Parathyroid adenoma (tissue), 2 donors: Measurements from ENCODE around the gene SIL1.

Source experiments
- H2AFZ ChIP-seq: fragments of 300-600 bp; sonication (generic); one replicate; pipeline ENCODE4 v1.7.0; 2017; ENCODE audit warnings: antibody characterized with exemption, mild to moderate bottlenecking
- H3K27ac ChIP-seq: fragments of 300-600 bp; sonication (generic); one replicate; pipeline ENCODE4 v1.7.0; 2017
- H3K27me3 ChIP-seq: fragments of 300-600 bp; sonication (generic); one replicate; pipeline ENCODE4 v1.7.0; 2017; ENCODE audit warnings: low read length; ENCODE audit not compliant: control insufficient read depth, insufficient read depth
- H3K36me3 ChIP-seq: fragments of 300-600 bp; sonication (generic); one replicate; pipeline ENCODE4 v1.7.0; 2017; ENCODE audit warnings: low read length; ENCODE audit not compliant: control insufficient read depth, insufficient read depth
- H3K4me1 ChIP-seq: fragments of 300-600 bp; sonication (generic); one replicate; pipeline ENCODE4 v1.7.0; 2017; ENCODE audit warnings: control low read depth
- H3K4me2 ChIP-seq: fragments of 300-600 bp; sonication (generic); one replicate; pipeline ENCODE4 v1.7.0; 2017; ENCODE audit warnings: low read length
- H3K4me3 ChIP-seq: fragments of 300-600 bp; sonication (generic); one replicate; pipeline ENCODE4 v1.7.0; 2017; ENCODE audit warnings: low read depth, low read length
- H3K79me2 ChIP-seq: fragments of 300-600 bp; sonication (generic); one replicate; pipeline ENCODE4 v1.7.0; 2017; ENCODE audit warnings: control low read depth
- H3K9ac ChIP-seq: fragments of 300-600 bp; sonication (generic); one replicate; pipeline ENCODE4 v1.7.0; 2017; ENCODE audit warnings: mild to moderate bottlenecking
- H3K9me3 ChIP-seq: fragments of 300-600 bp; sonication (generic); one replicate; pipeline ENCODE4 v1.7.0; 2017; ENCODE audit warnings: low read length; ENCODE audit not compliant: control insufficient read depth
- TF ChIP-seq, protein P1 (sequence below): fragments of 300-600 bp; sonication (generic); IDR thresholded peaks from one replicate; pipeline ENCODE4 v1.7.0; 2017; ENCODE audit warnings: antibody characterized with exemption, mild to moderate bottlenecking
- donor health status: primary hyperparathyroidism.

The SIL1 gene

DNA sequence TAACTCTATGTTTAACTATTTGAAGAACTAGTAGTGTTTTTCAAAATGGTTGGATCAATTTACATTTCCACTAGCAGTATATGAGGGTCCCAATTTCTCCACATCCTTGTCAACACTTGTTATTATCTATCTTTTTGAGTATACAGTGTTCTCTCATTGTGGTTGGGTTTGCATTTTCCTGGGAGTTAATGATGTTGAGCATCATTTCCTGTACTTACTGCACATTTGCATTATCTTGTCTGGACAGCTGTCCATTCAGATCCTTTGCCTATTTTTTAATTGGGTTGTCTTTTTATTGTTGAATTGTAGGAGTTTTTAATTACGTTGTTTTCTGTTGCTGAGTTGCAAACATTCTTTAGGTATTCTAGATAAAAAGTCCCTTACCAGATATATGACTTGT lies 219.6 kb downstream of the SIL1 start:
- Histone ChIP-seq H3K36me3 (no peaks in the 10 kb centered on the region), H3K9me3 (no peaks in the 10 kb centered on the region), H3K27ac (no peak overlapping the region), H3K9ac (no peak overlapping the region), H3K79me2 (no peaks in the 10 kb centered on the region), H3K27me3 (no peaks in the 10 kb centered on the region), H2AFZ (no peak overlapping the region), H3K4me2 (no peak overlapping the region), H3K4me1 (no peaks in the 10 kb centered on the region), H3K4me3 (no peak overlapping the region)
- TF ChIP-seq, protein P1, sequence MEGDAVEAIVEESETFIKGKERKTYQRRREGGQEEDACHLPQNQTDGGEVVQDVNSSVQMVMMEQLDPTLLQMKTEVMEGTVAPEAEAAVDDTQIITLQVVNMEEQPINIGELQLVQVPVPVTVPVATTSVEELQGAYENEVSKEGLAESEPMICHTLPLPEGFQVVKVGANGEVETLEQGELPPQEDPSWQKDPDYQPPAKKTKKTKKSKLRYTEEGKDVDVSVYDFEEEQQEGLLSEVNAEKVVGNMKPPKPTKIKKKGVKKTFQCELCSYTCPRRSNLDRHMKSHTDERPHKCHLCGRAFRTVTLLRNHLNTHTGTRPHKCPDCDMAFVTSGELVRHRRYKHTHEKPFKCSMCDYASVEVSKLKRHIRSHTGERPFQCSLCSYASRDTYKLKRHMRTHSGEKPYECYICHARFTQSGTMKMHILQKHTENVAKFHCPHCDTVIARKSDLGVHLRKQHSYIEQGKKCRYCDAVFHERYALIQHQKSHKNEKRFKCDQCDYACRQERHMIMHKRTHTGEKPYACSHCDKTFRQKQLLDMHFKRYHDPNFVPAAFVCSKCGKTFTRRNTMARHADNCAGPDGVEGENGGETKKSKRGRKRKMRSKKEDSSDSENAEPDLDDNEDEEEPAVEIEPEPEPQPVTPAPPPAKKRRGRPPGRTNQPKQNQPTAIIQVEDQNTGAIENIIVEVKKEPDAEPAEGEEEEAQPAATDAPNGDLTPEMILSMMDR = no peak

DNA sequence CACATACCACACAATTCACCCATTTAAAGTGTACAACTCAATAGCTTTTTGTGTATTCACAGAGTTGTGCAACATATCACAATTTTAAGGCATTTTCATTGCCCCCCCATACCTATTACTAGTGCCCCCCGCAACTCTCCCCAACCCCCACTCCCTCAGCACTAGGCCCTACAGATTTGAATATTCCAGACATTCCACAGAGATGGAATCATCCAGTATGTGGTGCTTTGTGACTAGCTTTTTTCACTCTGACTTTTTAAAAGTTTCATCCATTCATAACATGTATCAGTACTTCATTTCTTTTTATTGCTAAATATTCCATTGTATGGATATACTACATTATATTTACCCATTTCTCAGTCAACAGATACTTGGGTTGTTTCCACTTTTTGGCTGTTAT lies 220.1 kb downstream of the SIL1 start:
- H3K27me3 ChIP-seq = no peaks in the 10 kb centered on the region
- no peak overlapping the region for H2AFZ ChIP-seq
- TF ChIP-seq, protein P1 = no peak
- H3K9me3 ChIP-seq = no peaks in the 10 kb centered on the region
- no peak overlapping the region for H3K9ac ChIP-seq
- no peak overlapping the region for H3K4me3 ChIP-seq
- no peak overlapping the region for H3K27ac ChIP-seq
- H3K79me2 ChIP-seq = no peaks in the 10 kb centered on the region
- H3K4me2 ChIP-seq = no peak overlapping the region
- H3K36me3 ChIP-seq = no peaks in the 10 kb centered on the region
- H3K4me1 ChIP-seq = no peaks in the 10 kb centered on the region

DNA sequence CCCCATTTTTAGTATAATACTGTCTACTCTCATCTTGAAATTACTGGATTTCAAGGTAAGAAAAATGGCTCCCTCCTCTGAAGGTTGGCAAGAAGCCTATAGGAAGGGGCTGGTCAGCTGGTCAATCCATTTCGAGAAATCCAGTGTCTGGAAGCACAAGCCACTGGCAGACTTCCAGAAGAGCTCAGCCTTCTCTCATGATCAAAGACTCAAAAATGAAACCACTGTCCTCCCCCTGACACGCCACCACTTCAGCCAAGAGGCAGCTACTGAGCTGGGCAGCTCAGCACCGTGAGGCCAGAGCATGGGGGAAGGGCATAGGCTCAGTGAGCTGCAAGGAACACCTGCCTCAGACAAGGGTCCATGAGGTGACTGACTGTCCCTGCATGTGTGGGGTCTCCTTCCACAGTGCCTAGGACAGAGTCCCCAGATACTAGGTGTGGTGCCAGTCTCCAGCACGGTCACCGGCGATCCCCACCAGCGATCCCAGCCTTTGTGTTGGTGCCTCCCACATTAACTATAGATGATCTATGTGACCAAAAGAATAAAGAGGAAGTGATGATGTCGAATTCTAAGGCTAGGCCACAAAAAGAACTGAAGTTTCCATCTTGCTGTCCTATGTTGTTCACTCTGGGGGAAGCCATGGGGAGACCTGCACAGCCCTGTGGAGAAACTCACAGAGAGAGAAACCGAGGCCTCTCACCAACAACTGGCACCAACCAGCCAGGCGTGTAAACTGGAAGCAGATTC lies 222.9 kb downstream of the SIL1 start:
- no peaks in the 10 kb centered on the region for H3K9me3 ChIP-seq
- H3K9ac ChIP-seq = no peak overlapping the region
- no peaks in the 10 kb centered on the region for H3K27me3 ChIP-seq
- no peaks in the 10 kb centered on the region for H3K36me3 ChIP-seq
- no peaks in the 10 kb centered on the region for H3K4me1 ChIP-seq
- H3K79me2 ChIP-seq = no peaks in the 10 kb centered on the region
- TF ChIP-seq, protein P1 = no peak
- H2AFZ ChIP-seq = no peak overlapping the region
- H3K27ac ChIP-seq = no peak overlapping the region
- H3K4me2 ChIP-seq = no peak overlapping the region
- no peak overlapping the region for H3K4me3 ChIP-seq

DNA sequence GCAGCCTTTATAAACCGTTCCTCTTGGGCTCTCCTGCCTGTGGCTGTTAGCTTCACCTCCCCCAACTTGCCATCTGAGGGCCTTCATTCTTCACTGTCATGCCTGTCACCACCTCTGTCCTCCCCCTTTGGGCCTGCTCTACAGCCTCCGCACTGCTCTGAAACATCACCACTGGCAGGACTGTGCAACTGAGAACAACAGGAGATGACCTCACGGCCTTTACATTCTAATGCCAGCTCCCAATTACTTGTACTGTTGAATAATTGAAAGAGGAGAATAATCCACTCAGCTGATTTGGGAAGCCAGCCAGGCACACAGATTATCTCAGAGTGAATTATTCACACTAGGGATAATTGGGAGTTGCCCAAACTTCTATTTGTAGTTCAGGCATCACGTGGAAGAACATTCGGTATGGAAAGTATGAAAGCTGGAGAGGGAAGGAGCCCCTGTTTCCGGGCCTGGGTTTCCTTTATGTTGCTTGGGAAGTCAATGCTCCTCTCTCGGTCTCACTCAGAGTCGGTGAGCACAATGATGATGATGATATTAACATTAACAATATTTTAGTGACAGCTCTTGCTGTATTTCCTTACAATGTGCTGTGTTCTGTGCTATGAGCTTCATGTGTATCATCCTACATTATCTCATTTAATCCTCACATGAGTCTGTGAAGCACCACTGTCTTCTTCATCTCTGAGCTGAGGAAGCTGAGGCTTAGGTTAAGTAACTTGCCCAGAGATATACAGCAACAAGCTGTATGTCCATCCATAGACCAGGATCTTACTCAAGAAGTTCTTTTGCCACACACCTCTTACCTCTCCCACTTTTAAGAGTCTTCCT lies 223.7 kb downstream of the SIL1 start:
- Histone ChIP-seq H3K9ac (no peak overlapping the region), H2AFZ (no peak overlapping the region), H3K4me1 (no peaks in the 10 kb centered on the region), H3K27me3 (no peaks in the 10 kb centered on the region), H3K9me3 (no peaks in the 10 kb centered on the region), H3K27ac (no peak overlapping the region), H3K36me3 (no peaks in the 10 kb centered on the region), H3K4me3 (no peak overlapping the region), H3K4me2 (no peak overlapping the region), H3K79me2 (no peaks in the 10 kb centered on the region)
- TF ChIP-seq, protein P1 = no peak
